ENCODE data around the gene METTL16.

METTL16 gene

DNA sequence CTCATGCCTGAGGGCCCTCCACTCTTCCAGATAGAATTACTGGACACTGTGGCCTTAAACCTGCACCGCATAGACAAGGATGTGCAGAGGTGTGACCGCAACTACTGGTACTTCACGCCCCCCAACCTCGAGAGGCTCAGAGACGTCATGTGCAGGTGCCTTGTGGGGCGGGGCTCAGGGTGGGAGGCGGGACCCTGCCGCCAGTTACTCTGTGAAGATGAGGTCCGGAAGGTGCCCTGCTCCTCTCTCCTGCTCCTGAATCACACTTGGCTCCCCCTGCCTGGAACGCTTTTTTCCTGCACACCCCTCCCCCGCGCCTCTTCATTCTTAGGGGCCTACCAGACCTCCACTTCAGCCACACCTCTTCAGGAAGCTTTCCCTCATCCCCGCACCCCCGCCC is 135.6 kb downstream of the METTL16 start:
- TF ChIP-seq, protein P1, sequence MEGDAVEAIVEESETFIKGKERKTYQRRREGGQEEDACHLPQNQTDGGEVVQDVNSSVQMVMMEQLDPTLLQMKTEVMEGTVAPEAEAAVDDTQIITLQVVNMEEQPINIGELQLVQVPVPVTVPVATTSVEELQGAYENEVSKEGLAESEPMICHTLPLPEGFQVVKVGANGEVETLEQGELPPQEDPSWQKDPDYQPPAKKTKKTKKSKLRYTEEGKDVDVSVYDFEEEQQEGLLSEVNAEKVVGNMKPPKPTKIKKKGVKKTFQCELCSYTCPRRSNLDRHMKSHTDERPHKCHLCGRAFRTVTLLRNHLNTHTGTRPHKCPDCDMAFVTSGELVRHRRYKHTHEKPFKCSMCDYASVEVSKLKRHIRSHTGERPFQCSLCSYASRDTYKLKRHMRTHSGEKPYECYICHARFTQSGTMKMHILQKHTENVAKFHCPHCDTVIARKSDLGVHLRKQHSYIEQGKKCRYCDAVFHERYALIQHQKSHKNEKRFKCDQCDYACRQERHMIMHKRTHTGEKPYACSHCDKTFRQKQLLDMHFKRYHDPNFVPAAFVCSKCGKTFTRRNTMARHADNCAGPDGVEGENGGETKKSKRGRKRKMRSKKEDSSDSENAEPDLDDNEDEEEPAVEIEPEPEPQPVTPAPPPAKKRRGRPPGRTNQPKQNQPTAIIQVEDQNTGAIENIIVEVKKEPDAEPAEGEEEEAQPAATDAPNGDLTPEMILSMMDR (IDR thresholded peaks at IDR 0.05; ENCODE audit: unreplicated experiment in 3 of 3), result no peak
- Mint-ChIP-seq H3K27me3 (ENCODE audit: low read depth) (no peaks in the 10 kb centered on the region), H3K4me1 (no peaks in the 10 kb centered on the region), H3K36me3 (ENCODE audit: low read depth) (peaks cover 17% of the 10 kb centered on the region), H3K9me3 (no peaks in the 10 kb centered on the region), H3K27ac (no peak overlapping the region), H3K4me3 (no peak overlapping the region)

DNA sequence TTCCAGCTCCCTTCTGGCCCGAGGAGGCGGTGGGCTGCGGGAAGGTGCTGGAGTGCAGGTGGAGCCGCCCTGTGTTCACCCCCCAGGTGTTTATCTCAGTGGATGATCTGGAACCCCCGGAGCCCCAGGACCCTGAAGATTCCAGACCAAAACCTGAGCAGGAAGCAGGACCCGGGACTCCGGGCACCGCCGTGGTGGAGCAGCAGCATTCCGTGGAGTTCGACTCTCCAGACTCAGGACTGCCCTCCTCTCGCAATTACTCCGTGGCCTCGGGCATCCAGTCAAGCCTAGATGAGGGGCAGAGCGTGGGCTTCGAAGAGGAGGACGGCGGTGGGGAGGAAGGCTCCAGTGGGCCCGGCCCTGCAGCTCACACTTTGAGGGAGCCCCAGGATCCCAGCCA is 136.3 kb downstream of the METTL16 start:
- no peak overlapping the region for H3K4me3 Mint-ChIP-seq
- H3K9me3 Mint-ChIP-seq, result no peaks in the 10 kb centered on the region
- H3K36me3 Mint-ChIP-seq (ENCODE audit: low read depth), result peaks cover 17% of the 10 kb centered on the region
- H3K4me1 Mint-ChIP-seq, result no peaks in the 10 kb centered on the region
- H3K27me3 Mint-ChIP-seq (ENCODE audit: low read depth), result no peaks in the 10 kb centered on the region
- no peak overlapping the region for H3K27ac Mint-ChIP-seq
- TF ChIP-seq, protein P1 (IDR thresholded peaks at IDR 0.05; ENCODE audit: unreplicated experiment in 3 of 3), result no peak

DNA sequence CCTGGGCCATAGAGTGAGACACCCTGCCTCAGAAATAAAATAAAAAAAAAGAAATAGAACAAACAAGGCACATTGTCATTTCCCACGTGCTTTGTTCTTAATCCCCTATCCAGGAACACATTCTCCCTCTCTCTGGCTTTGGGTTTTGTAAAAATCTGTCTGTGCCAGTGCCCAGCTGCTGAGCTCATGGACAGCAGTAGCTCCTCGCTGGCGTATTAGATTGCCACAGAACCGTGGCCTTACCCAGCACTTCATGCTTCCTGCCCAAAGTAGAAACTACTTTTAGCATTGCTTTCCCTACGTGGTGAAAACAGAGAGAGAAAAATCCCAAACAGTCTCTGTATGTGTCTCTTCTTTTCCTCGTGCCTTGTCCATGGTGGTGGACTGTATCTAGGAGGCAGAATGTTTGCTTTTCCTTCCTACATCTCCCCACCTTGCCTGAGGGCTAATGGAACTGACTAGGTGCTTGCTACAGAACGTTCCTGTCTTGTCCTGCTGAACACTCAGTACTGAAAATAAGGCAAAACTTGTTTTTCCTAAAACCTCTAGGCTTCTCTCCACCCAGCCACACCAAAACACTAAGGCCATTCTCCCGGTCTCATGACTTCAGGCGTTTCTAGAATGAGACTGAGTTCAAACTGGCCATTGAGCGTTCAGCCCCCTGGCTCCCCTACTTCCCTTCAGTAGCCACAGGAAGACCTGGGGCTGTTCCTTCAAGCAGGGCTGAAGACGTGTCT is 137.0 kb downstream of the METTL16 start:
- Mint-ChIP-seq H3K27ac (no peak overlapping the region), H3K36me3 (ENCODE audit: low read depth) (peaks cover 17% of the 10 kb centered on the region), H3K27me3 (ENCODE audit: low read depth) (no peaks in the 10 kb centered on the region), H3K9me3 (no peaks in the 10 kb centered on the region), H3K4me1 (peaks cover 5% of the 10 kb centered on the region), H3K4me3 (no peak overlapping the region)
- TF ChIP-seq, protein P1 (IDR thresholded peaks at IDR 0.05; ENCODE audit: unreplicated experiment in 3 of 3), result no peak

DNA sequence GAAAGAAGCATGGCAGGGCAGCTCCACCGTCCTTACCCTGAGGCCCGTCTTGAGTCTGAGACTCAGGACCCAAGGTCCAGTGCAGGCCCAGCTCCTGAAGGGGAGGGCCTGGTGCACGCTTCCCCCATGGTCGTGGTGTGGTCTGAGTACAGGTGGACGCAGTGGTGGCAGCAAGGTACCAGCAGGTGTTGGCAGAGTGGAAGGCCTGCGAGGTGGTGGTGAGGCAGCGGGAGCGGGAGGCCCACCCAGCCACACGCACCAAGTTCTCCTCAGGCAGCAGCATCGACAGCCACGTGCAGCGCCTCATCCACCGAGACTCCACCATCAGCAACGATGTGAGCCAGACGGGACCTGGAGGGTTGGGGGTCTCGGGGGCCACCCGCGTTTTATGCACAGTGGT is 138.5 kb downstream of the METTL16 start:
- Mint-ChIP-seq H3K9me3 (no peaks in the 10 kb centered on the region), H3K27me3 (ENCODE audit: low read depth) (no peaks in the 10 kb centered on the region), H3K4me3 (no peak overlapping the region), H3K4me1 (peaks cover 11% of the 10 kb centered on the region), H3K36me3 (ENCODE audit: low read depth) (peaks cover 13% of the 10 kb centered on the region), H3K27ac (no peak overlapping the region)
- TF ChIP-seq, protein P1 (IDR thresholded peaks at IDR 0.05; ENCODE audit: unreplicated experiment in 3 of 3), result no peak

DNA sequence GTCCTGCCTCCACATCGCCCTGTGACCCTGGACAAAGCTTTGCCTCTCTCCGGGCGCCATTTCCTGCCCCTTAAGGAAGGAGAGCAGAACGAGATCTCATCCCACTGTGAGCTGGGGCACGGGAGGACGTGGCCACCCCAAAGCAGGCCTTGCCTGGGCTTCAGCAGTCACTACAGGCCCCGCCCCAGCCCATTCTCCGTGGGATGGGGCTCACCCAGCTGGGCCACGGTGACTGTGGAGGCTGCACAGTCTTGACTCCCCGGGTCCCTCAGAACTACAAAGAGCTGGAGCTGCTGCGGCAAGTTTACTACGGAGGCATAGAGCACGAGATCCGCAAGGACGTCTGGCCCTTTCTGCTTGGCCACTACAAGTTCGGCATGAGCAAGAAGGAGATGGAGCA is 139.0 kb downstream of the METTL16 start:
- no peaks in the 10 kb centered on the region for H3K27me3 Mint-ChIP-seq (ENCODE audit: low read depth)
- H3K27ac Mint-ChIP-seq, result no peak overlapping the region
- peaks cover 12% of the 10 kb centered on the region for H3K36me3 Mint-ChIP-seq (ENCODE audit: low read depth)
- H3K4me1 Mint-ChIP-seq, result peaks cover 11% of the 10 kb centered on the region
- H3K9me3 Mint-ChIP-seq, result no peaks in the 10 kb centered on the region
- TF ChIP-seq, protein P1 (IDR thresholded peaks at IDR 0.05; ENCODE audit: unreplicated experiment in 3 of 3), result no peak
- no peak overlapping the region for H3K4me3 Mint-ChIP-seq

DNA sequence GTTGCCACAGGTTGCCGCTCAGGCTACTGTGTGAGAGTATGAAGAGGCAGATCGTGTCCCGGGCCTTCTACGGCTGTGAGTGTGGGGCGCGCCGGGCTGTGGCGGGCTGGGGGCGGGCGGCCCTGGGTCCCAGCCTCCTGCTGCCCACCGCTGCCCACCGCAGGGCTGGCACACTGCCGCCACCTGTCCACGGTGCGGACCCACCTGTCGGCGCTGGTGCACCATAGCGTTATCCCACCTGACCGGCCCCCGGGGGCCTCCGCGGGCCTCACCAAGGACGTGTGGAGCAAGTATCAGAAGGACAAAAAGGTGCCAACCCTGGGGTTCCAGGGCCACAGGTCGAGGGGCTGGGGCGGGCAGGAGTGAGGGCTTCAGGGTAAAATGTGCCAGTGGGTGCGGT is 139.5 kb downstream of the METTL16 start:
- Mint-ChIP-seq H3K4me3 (no peak overlapping the region), H3K36me3 (ENCODE audit: low read depth) (peaks cover 9% of the 10 kb centered on the region), H3K27me3 (ENCODE audit: low read depth) (no peaks in the 10 kb centered on the region), H3K4me1 (peaks cover 12% of the 10 kb centered on the region), H3K27ac (no peak overlapping the region), H3K9me3 (no peaks in the 10 kb centered on the region)
- TF ChIP-seq, protein P1 (IDR thresholded peaks at IDR 0.05; ENCODE audit: unreplicated experiment in 3 of 3), result no peak

Measured in nephron (organoid).